ENCODE results near the gene XCR1. TPM values are rescaled to one million over a fixed set of nuclear protein-coding genes. Genes with fewer than 3 reads are reported as not detected.
"Not testable (repeated sequence)": the region's sequence is repeated elsewhere in the genome, so short reads cannot be mapped to it uniquely, and the experiment has no call there.

The XCR1 gene
- total and polyA plus RNA-seq, 2 of the 8 experiments (the other 6 are each of a cell fraction or from before 2014, with no cell fraction given) = 0.53 TPM; not detected in 1

GRCh38 chr3:46038071-46038470, 10.8 kb upstream of the XCR1 start:
- H4K5ac ChIP-seq (ENCODE audit: insufficient read length, low read depth, low read length); H4K91ac ChIP-seq (replicated peaks; ENCODE audit: insufficient read length, low read length); H4K20me1 ChIP-seq (replicated peaks in 1 of 2; ENCODE audit: control insufficient read depth in 1 of 2, insufficient read depth in 2 of 2, low read length in 2 of 2); H3K79me1 ChIP-seq (ENCODE audit: low read depth, low read length); H4K8ac ChIP-seq (ENCODE audit: extremely low read depth, insufficient read depth, low read length); H3K79me2 ChIP-seq (ENCODE audit: control insufficient read depth in 1 of 2, insufficient read depth in 2 of 2, low read length in 2 of 2); H3K14ac ChIP-seq (ENCODE audit: insufficient read length); FAIRE-seq; DNase-seq (ENCODE audit: low read depth in 1 of 2, low spot score in 2 of 2); H3K56ac ChIP-seq (replicated peaks; ENCODE audit: insufficient read length, low read depth, low read length); H2AFZ ChIP-seq (ENCODE audit: low read length); H2BK120ac ChIP-seq (replicated peaks; ENCODE audit: low read depth, low read length); H3K36me3 ChIP-seq (ENCODE audit: control insufficient read depth in 2 of 4, insufficient read depth in 4 of 4, low read length in 3 of 4); H3K9ac ChIP-seq (replicated peaks in 1 of 4; ENCODE audit: extremely low read depth in 1 of 4, low read depth in 3 of 4, low read length in 3 of 4); H3K4me1 ChIP-seq (replicated peaks in 1 of 4; ENCODE audit: control insufficient read depth in 3 of 4, insufficient read depth in 4 of 4, low read length in 3 of 4); H3K4ac ChIP-seq (replicated peaks; ENCODE audit: insufficient read length, low read depth, low read length); H3K4me2 ChIP-seq (ENCODE audit: insufficient read depth in 1 of 2, low read depth in 2 of 2, low read length in 2 of 2); H2BK5ac ChIP-seq (ENCODE audit: low read depth, low read length); H3K9me3 ChIP-seq (ENCODE audit: insufficient read depth in 2 of 2, low read depth in 1 of 2, low read length in 1 of 2); H3K18ac ChIP-seq (ENCODE audit: extremely low read depth, low read length); H3K23me2 ChIP-seq (ENCODE audit: low read depth, low read length); H2AK5ac ChIP-seq (ENCODE audit: low read depth, low read length); H3K23ac ChIP-seq (ENCODE audit: insufficient read length); H3K27me3 ChIP-seq (replicated peaks in 1 of 4; ENCODE audit: control insufficient read depth in 3 of 4, extremely low read depth in 1 of 4, insufficient read depth in 3 of 4, low read length in 3 of 4); H3K27ac ChIP-seq (ENCODE audit: low read depth, low read length); H3K4me3 ChIP-seq (ENCODE audit: extremely low read depth in 1 of 4, insufficient read depth in 2 of 4, low read depth in 3 of 4, low read length in 4 of 4); H2BK20ac ChIP-seq (ENCODE audit: low read length); POLR2A ChIA-PET (ENCODE audit: partially characterized antibody); H2BK12ac ChIP-seq (ENCODE audit: low read depth, low read length); H2BK15ac ChIP-seq (ENCODE audit: low read length): not testable (repeated sequence)
- 85% methylated on average over 3 of the region's 3 CpGs; no CpG with 5 or more reads in 1 of the 2 experiments for WGBS, 2 experiments (ENCODE audit: extremely low coverage in 1 of 2, insufficient coverage in 1 of 2, insufficient read length in 1 of 2, insufficient replicate concordance in 2 of 2, low coverage in 1 of 2, low lambda C conversion rate in 2 of 2, missing lambda C conversion rate in 1 of 2)
- CTCF ChIA-PET (ENCODE audit: partially characterized antibody) = interaction anchor here (0.7 kb wide), 1 partner anchor 463 kb away, joined by 3 read pairs; no protein-coding TSS in a partner anchor

Data from H1 (cell line).